ENCODE measurements around the gene ZDHHC6.

DNA sequence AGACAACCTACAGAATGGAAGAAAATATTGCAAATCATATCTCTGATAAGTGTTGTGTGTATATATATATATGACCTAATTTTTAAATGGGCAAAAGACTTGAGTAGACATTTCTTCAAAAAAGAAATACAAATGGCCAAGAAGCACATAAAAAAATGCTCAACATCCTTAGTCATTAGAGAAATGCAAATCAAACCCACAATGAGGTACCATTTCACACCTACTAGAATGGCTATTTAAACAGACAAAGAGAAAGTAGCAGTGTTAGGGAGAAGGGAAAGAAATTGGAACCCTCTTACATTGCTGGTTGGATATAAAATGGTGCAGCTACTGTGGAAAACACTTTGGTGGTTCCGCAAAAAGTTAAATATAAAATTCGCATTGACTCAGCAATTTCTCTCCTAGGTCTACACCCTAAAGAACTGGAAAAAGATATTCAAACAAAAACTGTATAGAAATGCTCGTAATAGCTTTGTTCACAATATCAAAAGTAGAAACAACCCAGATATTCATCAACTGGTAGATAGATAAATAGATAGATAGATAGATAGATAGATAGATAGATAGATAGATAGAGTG lies 56.5 kb downstream of the ZDHHC6 start:
- TF ChIP-seq CEBPB (IDR thresholded peaks at IDR 0.05; ENCODE audit: borderline replicate concordance in 1 of 2, low read depth in 2 of 2, low read length in 2 of 2) (no peak), CTCF (IDR thresholded peaks at IDR 0.05 in 2 of 3, conservative IDR thresholded peaks at IDR 0.05 in 1 of 3; ENCODE audit: control insufficient read depth in 2 of 3, extremely low read depth in 1 of 3, insufficient read depth in 1 of 3, low read depth in 3 of 3, low read length in 3 of 3) (no peak), POLR2A (IDR thresholded peaks at IDR 0.05; ENCODE audit: low read depth, low read length) (no peak), EED (IDR thresholded peaks at IDR 0.05; ENCODE audit: low read depth) (no peak), SIN3A (IDR thresholded peaks at IDR 0.05; ENCODE audit: low read depth, low read length) (no peak), EP300 (IDR thresholded peaks at IDR 0.05; ENCODE audit: borderline replicate concordance in 1 of 2, control insufficient read depth in 1 of 2, low read depth in 2 of 2, low read length in 2 of 2) (no peak), KAT2A (conservative IDR thresholded peaks at IDR 0.05; ENCODE audit: control insufficient read depth, low read depth, low read length) (no peak), MXI1 (IDR thresholded peaks at IDR 0.05; ENCODE audit: low read depth, low read length) (no peak), POLR2AphosphoS2 (IDR thresholded peaks at IDR 0.05; ENCODE audit: low read depth, low read length) (no peak), EZH2 (IDR thresholded peaks at IDR 0.05; ENCODE audit: borderline replicate concordance, control insufficient read depth, low read depth, low read length) (no peak)
- TF ChIP-seq, protein P1, sequence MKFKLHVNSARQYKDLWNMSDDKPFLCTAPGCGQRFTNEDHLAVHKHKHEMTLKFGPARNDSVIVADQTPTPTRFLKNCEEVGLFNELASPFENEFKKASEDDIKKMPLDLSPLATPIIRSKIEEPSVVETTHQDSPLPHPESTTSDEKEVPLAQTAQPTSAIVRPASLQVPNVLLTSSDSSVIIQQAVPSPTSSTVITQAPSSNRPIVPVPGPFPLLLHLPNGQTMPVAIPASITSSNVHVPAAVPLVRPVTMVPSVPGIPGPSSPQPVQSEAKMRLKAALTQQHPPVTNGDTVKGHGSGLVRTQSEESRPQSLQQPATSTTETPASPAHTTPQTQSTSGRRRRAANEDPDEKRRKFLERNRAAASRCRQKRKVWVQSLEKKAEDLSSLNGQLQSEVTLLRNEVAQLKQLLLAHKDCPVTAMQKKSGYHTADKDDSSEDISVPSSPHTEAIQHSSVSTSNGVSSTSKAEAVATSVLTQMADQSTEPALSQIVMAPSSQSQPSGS (IDR thresholded peaks at IDR 0.05; ENCODE audit: low read length), result peak; percentile 17; the same call in 1 of the 2 replicates
- TF ChIP-seq, protein P2, sequence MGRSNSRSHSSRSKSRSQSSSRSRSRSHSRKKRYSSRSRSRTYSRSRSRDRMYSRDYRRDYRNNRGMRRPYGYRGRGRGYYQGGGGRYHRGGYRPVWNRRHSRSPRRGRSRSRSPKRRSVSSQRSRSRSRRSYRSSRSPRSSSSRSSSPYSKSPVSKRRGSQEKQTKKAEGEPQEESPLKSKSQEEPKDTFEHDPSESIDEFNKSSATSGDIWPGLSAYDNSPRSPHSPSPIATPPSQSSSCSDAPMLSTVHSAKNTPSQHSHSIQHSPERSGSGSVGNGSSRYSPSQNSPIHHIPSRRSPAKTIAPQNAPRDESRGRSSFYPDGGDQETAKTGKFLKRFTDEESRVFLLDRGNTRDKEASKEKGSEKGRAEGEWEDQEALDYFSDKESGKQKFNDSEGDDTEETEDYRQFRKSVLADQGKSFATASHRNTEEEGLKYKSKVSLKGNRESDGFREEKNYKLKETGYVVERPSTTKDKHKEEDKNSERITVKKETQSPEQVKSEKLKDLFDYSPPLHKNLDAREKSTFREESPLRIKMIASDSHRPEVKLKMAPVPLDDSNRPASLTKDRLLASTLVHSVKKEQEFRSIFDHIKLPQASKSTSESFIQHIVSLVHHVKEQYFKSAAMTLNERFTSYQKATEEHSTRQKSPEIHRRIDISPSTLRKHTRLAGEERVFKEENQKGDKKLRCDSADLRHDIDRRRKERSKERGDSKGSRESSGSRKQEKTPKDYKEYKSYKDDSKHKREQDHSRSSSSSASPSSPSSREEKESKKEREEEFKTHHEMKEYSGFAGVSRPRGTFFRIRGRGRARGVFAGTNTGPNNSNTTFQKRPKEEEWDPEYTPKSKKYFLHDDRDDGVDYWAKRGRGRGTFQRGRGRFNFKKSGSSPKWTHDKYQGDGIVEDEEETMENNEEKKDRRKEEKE (IDR thresholded peaks at IDR 0.05), result no peak
- TF ChIP-seq, protein P3, sequence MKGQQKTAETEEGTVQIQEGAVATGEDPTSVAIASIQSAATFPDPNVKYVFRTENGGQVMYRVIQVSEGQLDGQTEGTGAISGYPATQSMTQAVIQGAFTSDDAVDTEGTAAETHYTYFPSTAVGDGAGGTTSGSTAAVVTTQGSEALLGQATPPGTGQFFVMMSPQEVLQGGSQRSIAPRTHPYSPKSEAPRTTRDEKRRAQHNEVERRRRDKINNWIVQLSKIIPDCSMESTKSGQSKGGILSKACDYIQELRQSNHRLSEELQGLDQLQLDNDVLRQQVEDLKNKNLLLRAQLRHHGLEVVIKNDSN (IDR thresholded peaks at IDR 0.05; ENCODE audit: borderline replicate concordance, extremely low read length, insufficient read depth, low read depth, low read length), result no peak
